ENCODE results near the gene ARHGEF10L. TPM values are rescaled to one million over a fixed set of nuclear protein-coding genes. Genes with fewer than 3 reads are reported as not detected.

ARHGEF10L gene
- total RNA-seq, 1 experiment from 2014 or later, result 3.3 TPM

DNA sequence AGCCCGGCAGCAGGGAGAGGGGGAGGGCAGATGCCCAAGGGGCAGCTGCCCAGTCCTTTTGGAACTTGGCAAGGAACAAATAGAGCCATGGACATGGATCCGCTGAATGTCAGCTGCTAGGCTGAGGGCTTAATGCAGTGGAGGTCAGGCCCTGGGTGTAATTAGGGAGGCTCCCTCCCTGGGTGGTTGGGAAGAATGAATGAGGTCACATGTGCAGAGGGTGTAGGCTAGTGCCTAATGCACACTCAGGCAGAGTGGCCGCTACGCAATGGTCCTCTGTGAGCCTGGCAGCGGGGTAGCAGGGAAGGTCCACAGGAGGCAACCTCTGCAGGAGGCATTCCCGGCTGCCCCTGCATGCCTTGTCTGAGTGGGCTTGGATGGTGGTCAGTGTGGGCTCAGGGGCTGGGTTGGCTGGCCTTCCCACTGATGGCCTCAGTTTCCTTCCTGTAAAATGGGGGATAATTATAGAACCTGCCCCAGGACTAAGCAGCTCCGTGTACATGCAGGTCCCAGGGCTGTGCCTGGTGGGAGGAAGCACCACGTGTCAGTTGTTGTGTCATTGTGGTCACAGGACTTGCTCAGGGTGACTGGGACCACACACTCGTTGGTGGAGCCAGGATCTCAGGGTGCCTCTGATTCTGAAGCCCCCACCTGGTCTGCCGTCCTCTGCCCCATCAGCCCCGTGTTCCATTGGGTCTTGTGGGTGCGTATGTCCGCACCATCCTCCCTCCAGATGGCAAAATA is 134.0 kb downstream of the ARHGEF10L start:
- Histone ChIP-seq H3K9me3 (ENCODE audit: low read depth, low read length, poor library complexity, severe bottlenecking) (no peaks in the 10 kb centered on the region), H3K27me3 (replicated peaks; ENCODE audit: insufficient read depth, low read depth, low read length, poor library complexity) (no peaks in the 10 kb centered on the region), H3K36me3 (ENCODE audit: insufficient read depth, low read length, poor library complexity, severe bottlenecking) (no peaks in the 10 kb centered on the region), H3K4me1 (ENCODE audit: insufficient read depth, low read length, poor library complexity, severe bottlenecking) (peaks cover 17% of the 10 kb centered on the region), H3K4me3 (ENCODE audit: low read depth, low read length, poor library complexity, severe bottlenecking) (no peak overlapping the region), H3K27ac (ENCODE audit: low read depth, low read length, poor library complexity, severe bottlenecking) (no peak overlapping the region)
- TF ChIP-seq EZH2 (IDR thresholded peaks at IDR 0.05; ENCODE audit: borderline replicate concordance, low read depth, low read length, poor library complexity, severe bottlenecking), result no peak
- TF ChIP-seq, protein P1, sequence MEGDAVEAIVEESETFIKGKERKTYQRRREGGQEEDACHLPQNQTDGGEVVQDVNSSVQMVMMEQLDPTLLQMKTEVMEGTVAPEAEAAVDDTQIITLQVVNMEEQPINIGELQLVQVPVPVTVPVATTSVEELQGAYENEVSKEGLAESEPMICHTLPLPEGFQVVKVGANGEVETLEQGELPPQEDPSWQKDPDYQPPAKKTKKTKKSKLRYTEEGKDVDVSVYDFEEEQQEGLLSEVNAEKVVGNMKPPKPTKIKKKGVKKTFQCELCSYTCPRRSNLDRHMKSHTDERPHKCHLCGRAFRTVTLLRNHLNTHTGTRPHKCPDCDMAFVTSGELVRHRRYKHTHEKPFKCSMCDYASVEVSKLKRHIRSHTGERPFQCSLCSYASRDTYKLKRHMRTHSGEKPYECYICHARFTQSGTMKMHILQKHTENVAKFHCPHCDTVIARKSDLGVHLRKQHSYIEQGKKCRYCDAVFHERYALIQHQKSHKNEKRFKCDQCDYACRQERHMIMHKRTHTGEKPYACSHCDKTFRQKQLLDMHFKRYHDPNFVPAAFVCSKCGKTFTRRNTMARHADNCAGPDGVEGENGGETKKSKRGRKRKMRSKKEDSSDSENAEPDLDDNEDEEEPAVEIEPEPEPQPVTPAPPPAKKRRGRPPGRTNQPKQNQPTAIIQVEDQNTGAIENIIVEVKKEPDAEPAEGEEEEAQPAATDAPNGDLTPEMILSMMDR (conservative IDR thresholded peaks at IDR 0.05; ENCODE audit: low read depth, low read length), result no peak
- ChIA-PET CTCF (interaction anchor here (0.5 kb wide), 1 partner anchor 22 kb away, joined by 4 read pairs; no protein-coding TSS in a partner anchor), POLR2A (ENCODE audit: low non-redundant PET) (no interaction called here)
- no peak for DNase-seq (ENCODE audit: low spot score)
- no TSS peak for BruUV-seq (replicated peaks)
- intact Hi-C loops (cut with micrococcal nuclease; ENCODE audit: unreplicated experiment), result no loop called here

DNA sequence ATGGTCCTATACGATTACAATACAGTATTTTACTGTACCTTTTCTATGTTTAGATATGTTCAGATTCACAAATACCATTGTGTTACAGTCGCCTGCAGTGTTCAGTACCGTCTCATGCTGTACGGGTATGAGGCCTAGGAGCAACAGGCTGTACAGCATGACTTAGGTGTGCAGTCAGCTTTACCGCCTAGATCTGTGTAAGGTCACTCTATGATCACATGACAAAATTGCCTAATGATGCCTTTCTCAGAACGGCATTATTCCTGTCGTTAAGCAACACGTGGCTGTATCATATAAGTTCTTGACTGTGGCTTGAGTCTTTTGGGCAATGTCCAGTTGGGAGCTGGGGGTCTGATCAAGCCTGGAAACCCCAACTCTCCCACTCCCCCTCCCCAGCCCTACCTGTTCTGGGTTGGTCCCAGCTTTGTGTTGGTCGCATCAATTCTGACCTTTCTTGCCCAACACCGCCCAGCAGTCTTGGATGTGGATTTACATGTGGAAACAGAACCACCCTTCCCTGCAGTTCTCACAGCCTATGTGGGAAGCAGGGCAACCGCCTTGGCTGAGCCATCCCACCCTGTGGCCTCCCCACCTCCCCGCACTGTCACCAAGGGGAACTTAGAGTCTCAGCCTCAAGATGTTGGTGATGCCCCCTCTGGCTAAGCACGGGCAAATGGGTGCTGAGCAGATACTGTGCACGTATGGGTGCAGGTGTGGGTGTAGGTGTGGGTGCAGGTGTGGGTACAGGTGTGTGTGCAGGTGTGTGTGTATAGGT is 135.4 kb downstream of the ARHGEF10L start:
- CTCF ChIA-PET, result no interaction called here
- DNase-seq (ENCODE audit: low spot score), result peak; percentile 47
- Histone ChIP-seq H3K4me3 (ENCODE audit: low read depth, low read length, poor library complexity, severe bottlenecking) (no peak overlapping the region), H3K36me3 (ENCODE audit: insufficient read depth, low read length, poor library complexity, severe bottlenecking) (no peaks in the 10 kb centered on the region), H3K27ac (ENCODE audit: low read depth, low read length, poor library complexity, severe bottlenecking) (no peak overlapping the region), H3K27me3 (replicated peaks; ENCODE audit: insufficient read depth, low read depth, low read length, poor library complexity) (no peaks in the 10 kb centered on the region), H3K4me1 (ENCODE audit: insufficient read depth, low read length, poor library complexity, severe bottlenecking) (peaks cover 17% of the 10 kb centered on the region), H3K9me3 (ENCODE audit: low read depth, low read length, poor library complexity, severe bottlenecking) (no peaks in the 10 kb centered on the region)
- no TSS peak for BruUV-seq (replicated peaks)
- no peak for TF ChIP-seq EZH2 (IDR thresholded peaks at IDR 0.05; ENCODE audit: borderline replicate concordance, low read depth, low read length, poor library complexity, severe bottlenecking)
- TF ChIP-seq, protein P1 (conservative IDR thresholded peaks at IDR 0.05; ENCODE audit: low read depth, low read length), result no peak
- POLR2A ChIA-PET (ENCODE audit: low non-redundant PET), result no interaction called here
- intact Hi-C loops (cut with micrococcal nuclease; ENCODE audit: unreplicated experiment), result no loop called here

DNA sequence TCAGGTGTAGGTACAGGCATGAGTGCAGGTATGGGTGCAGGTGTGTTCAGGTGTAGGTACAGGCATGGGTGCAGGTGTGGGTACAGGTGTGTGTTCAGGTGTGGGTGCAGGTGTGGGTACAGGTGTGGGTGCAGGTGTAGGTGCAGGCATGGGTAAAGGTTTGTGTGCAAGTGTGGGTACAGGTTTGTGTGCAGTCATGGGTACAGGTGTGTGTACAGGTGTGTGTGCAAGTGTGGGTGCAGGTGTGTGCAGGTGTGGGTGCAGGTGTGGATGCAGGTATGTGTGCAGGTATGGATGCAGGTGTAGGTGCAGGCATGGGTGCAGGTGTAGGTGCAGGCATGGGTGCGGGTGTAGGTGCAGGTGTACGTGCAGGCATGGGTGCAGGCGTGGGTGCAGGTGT is 136.2 kb downstream of the ARHGEF10L start:
- Histone ChIP-seq H3K9me3 (ENCODE audit: low read depth, low read length, poor library complexity, severe bottlenecking) (no peaks in the 10 kb centered on the region), H3K36me3 (ENCODE audit: insufficient read depth, low read length, poor library complexity, severe bottlenecking) (no peaks in the 10 kb centered on the region), H3K4me3 (ENCODE audit: low read depth, low read length, poor library complexity, severe bottlenecking) (no peak overlapping the region), H3K4me1 (ENCODE audit: insufficient read depth, low read length, poor library complexity, severe bottlenecking) (peaks cover 17% of the 10 kb centered on the region), H3K27ac (ENCODE audit: low read depth, low read length, poor library complexity, severe bottlenecking) (no peak overlapping the region), H3K27me3 (replicated peaks; ENCODE audit: insufficient read depth, low read depth, low read length, poor library complexity) (no peaks in the 10 kb centered on the region)
- no TSS peak for BruUV-seq (replicated peaks)
- DNase-seq (ENCODE audit: low spot score), result no peak
- ChIA-PET POLR2A (ENCODE audit: low non-redundant PET) (interaction anchor here (0.5 kb wide), 1 partner anchor 14 kb away, joined by 11 read pairs; no protein-coding TSS in a partner anchor), CTCF (no interaction called here)
- no peak for TF ChIP-seq EZH2 (IDR thresholded peaks at IDR 0.05; ENCODE audit: borderline replicate concordance, low read depth, low read length, poor library complexity, severe bottlenecking)
- TF ChIP-seq, protein P1 (conservative IDR thresholded peaks at IDR 0.05; ENCODE audit: low read depth, low read length), result no peak
- intact Hi-C loops (cut with micrococcal nuclease; ENCODE audit: unreplicated experiment), result no loop called here
